Prostate gland (tissue), 2 donors: ENCODE measurements around the gene ZNF513. TPM values are rescaled to one million over a fixed set of nuclear protein-coding genes. Genes with fewer than 3 reads are reported as not detected.

ENCODE experiments used
- DNase-seq: peaks from one replicate; pipeline ENCODE4 v3.0.0-alpha.2; 2019; ENCODE audit warnings: low spot score
- H3K27ac ChIP-seq, 2 donors: fragments of 200-600 bp; sonication (generic); 2 replicates each; pipeline ENCODE4 v1.5.1; 2017 to 2019
- H3K27me3 ChIP-seq: fragments of 200-600 bp; sonication (generic); replicated peaks from 2 replicates; pipeline ENCODE4 v1.5.1; 2019; ENCODE audit not compliant: insufficient read depth
- H3K36me3 ChIP-seq, 2 donors: fragments of 200-600 bp; sonication (generic); 1 replicate in 1 of 2; 2 replicates in 1 of 2; pipeline versions ENCODE4 v1.5.1 to v1.8.1; 2017 to 2019
- H3K4me1 ChIP-seq: fragments of 200-600 bp; sonication (generic); replicated peaks from 2 replicates; pipeline ENCODE4 v1.5.1; 2019
- H3K4me3 ChIP-seq, 2 donors: fragments of 200-600 bp; sonication (generic); 2 replicates each; pipeline ENCODE4 v1.5.1; 2017 to 2019
- H3K9me3 ChIP-seq: fragments of 200-600 bp; sonication (generic); 2 replicates; pipeline ENCODE4 v1.5.1; 2017
- CTCF ChIP-seq, 4 experiments: fragments of 200-600 bp in 2 of 4; fragments of 450-650 bp in 2 of 4; sonication (generic) in 2 of 4; IDR thresholded peaks; 1 replicate in 3 of 4; 2 replicates in 1 of 4; pipeline ENCODE4 v1.5.1; 2016 to 2019; ENCODE audit warnings: antibody characterized with exemption in 4 of 4, mild to moderate bottlenecking in 2 of 4, moderate library complexity in 2 of 4
- POLR2A ChIP-seq: fragments of 450-650 bp; IDR thresholded peaks from one replicate; pipeline ENCODE4 v1.6.1; 2016; ENCODE audit warnings: antibody characterized with exemption, mild to moderate bottlenecking
- POLR2AphosphoS5 ChIP-seq: sonication (generic); formaldehyde crosslinking; IDR thresholded peaks from one replicate; pipeline ENCODE4 v1.6.1; 2017; ENCODE audit warnings: antibody characterized with exemption
- WGBS: methylation state at CpG from one replicate; pipeline ENCODE4 v1.1.5; 2018; 5-methylcytosine and 5-hydroxymethylcytosine counted together
- intact Hi-C: fragments of 100-400 bp; cut with DNase I; formaldehyde crosslinking; loops from one replicate; pipeline ENCODE4 v1.14.2; 2022
- total RNA-seq, 2 donors: library from RNA; depleted of rRNA; stranded (reverse); fragments of >200 nt; gene quantifications; one replicate each; pipeline ENCODE4 v1.1.0, GENCODE V29; 2016

ZNF513 gene
- total RNA-seq, 2 donors from 2014 or later = 9.0 to 22.0 TPM

- H3K36me3 ChIP-seq = peaks cover 13 to 20% of the 10 kb centered on the region in 2 donors
- no peak overlapping the region for H3K4me3 ChIP-seq
- peak overlapping the region in 1 of 2 donors; percentile 91 for H3K27ac ChIP-seq
- no peaks in the 10 kb centered on the region for H3K9me3 ChIP-seq
- peaks cover 19% of the 10 kb centered on the region for H3K4me1 ChIP-seq
- 93% methylated on average over 6 of the region's 6 CpGs for WGBS
- no peak for TF ChIP-seq POLR2AphosphoS5
- no peak for TF ChIP-seq POLR2A
- no peak for TF ChIP-seq CTCF (IDR thresholded peaks at IDR 0.05)
- no peaks in the 10 kb centered on the region for H3K27me3 ChIP-seq
- intact Hi-C loops = loop anchor here (10.0 kb wide), 1 partner anchor 158 kb away; the partner anchor contains the start of genes ATRAID, CAD and SLC5A6
- DNase-seq = no peak
Observed at GRCh38 chr2:27372937-27373336, 7.6 kb downstream of the ZNF513 start.

GRCh38 chr2:27370816-27371620 is 9.5 kb downstream of the ZNF513 start:
- intact Hi-C loops = loop anchor here (10.0 kb wide), 1 partner anchor 156 kb away; the partner anchor contains the start of genes ATRAID, CAD and SLC5A6
- 2% methylated on average over 24 of the region's 46 CpGs for WGBS

GRCh38 chr2:27370026-27370815 is 10.3 kb downstream of the ZNF513 start, which contains the start of the genes EIF2B4 and SNX17:
Gene EIF2B4 (minus strand): TSS chr2:27370338. CDS start chr2:27370314, 24 bp downstream.
Gene SNX17 (plus strand): TSS chr2:27370616. CDS start chr2:27370744, 128 bp downstream.
- Histone ChIP-seq H3K36me3 (peaks cover 15 to 27% of the 10 kb centered on the region in 2 donors), H3K27me3 (no peaks in the 10 kb centered on the region), H3K4me1 (peaks cover 19% of the 10 kb centered on the region), H3K9me3 (no peaks in the 10 kb centered on the region), H3K27ac (peak within 1 kb of the TSS; percentile 83 to 91), H3K4me3 (peak within 1 kb of the TSS; percentile 71 to 82)
- intact Hi-C loops = loop anchor here (10.0 kb wide), 1 partner anchor 155 kb away; the partner anchor contains the start of genes ATRAID, CAD and SLC5A6
- TF ChIP-seq POLR2A (peak; percentile 60), CTCF (IDR thresholded peaks at IDR 0.05) (peak; percentile 54 to 94 (median 80)), POLR2AphosphoS5 (peak; percentile 99)
- DNase-seq = peak; percentile 99
- under 1% methylated on average over 80 of the region's 85 CpGs for WGBS

More at GRCh38 chr2:27370816-27371620, 9.5 kb downstream of the ZNF513 start:
- peak; percentile 27 for DNase-seq
- TF ChIP-seq CTCF (IDR thresholded peaks at IDR 0.05) (no peak), POLR2AphosphoS5 (peak; percentile 5), POLR2A (peak; percentile 15)
- peak overlapping the region; percentile 71 to 82 for H3K4me3 ChIP-seq
- peak overlapping the region; percentile 83 to 91 for H3K27ac ChIP-seq
- no peaks in the 10 kb centered on the region for H3K9me3 ChIP-seq
- H3K27me3 ChIP-seq = no peaks in the 10 kb centered on the region
- H3K4me1 ChIP-seq = peaks cover 19% of the 10 kb centered on the region
- peaks cover 23 to 30% of the 10 kb centered on the region in 2 donors for H3K36me3 ChIP-seq

GRCh38 chr2:27369471-27370025 is 11.0 kb downstream of the ZNF513 start:
- TF ChIP-seq POLR2AphosphoS5 (no peak), CTCF (IDR thresholded peaks at IDR 0.05) (no peak), POLR2A (no peak)
- DNase-seq = no peak
- intact Hi-C loops = loop anchor here (5.0 to 10.0 kb wide), 2 partner anchors 42 to 155 kb away; partner anchors contain the start of genes ATRAID, CAD and SLC5A6
- under 1% methylated on average over 18 of the region's 18 CpGs for WGBS
- peak overlapping the region; percentile 83 to 91 for H3K27ac ChIP-seq
- no peaks in the 10 kb centered on the region for H3K9me3 ChIP-seq
- H3K36me3 ChIP-seq = peaks cover 17 to 20% of the 10 kb centered on the region in 2 donors
- no peaks in the 10 kb centered on the region for H3K27me3 ChIP-seq
- peak overlapping the region; percentile 71 to 82 for H3K4me3 ChIP-seq
- peaks cover 19% of the 10 kb centered on the region for H3K4me1 ChIP-seq
